ENCODE measurements around the gene DAZAP1.

Gene DAZAP1

GRCh38 chr19:1433119-1434039 lies 26.0 kb downstream of the DAZAP1 start:
- TF ChIP-seq CTCF (conservative IDR thresholded peaks at IDR 0.05; ENCODE audit: low read length) = no peak
- TF ChIP-seq EZH2phosphoT487 (IDR thresholded peaks at IDR 0.05; ENCODE audit: borderline replicate concordance) = no peak
- no peaks in the 10 kb centered on the region for H3K4me1 ChIP-seq (ENCODE audit: insufficient read depth, low read length, poor library complexity, severe bottlenecking)
- peaks cover 57% of the 10 kb centered on the region; the same call in 1 of the 2 replicates for H3K36me3 ChIP-seq (ENCODE audit: insufficient read depth, low read length)
- H3K27me3 ChIP-seq (ENCODE audit: insufficient read depth, low read length, poor library complexity, severe bottlenecking) = peaks cover 3% of the 10 kb centered on the region
- no peaks in the 10 kb centered on the region for H3K9me3 ChIP-seq (ENCODE audit: insufficient read depth, low read depth, low read length)
- H3K4me2 ChIP-seq (ENCODE audit: low read depth, low read length, poor library complexity, severe bottlenecking) = no peak overlapping the region
- no peak overlapping the region for H3K4me3 ChIP-seq (ENCODE audit: low read length, poor library complexity, severe bottlenecking)
- no peaks in the 10 kb centered on the region for H3K9me2 ChIP-seq (replicated peaks; ENCODE audit: low read depth, low read length)
- H2AFZ ChIP-seq (ENCODE audit: low read length) = no peak overlapping the region
- H3K79me2 ChIP-seq (ENCODE audit: insufficient read depth, low read length) = peaks cover 5% of the 10 kb centered on the region
- peaks cover 6% of the 10 kb centered on the region for H4K20me1 ChIP-seq (ENCODE audit: insufficient read depth, low read length, poor library complexity, severe bottlenecking)
- H3F3A ChIP-seq (ENCODE audit: low read depth) = no peaks in the 10 kb centered on the region
- H3K9ac ChIP-seq (ENCODE audit: low read depth, low read length, poor library complexity, severe bottlenecking) = no peak overlapping the region

GRCh38 chr19:1434040-1434366 lies 26.6 kb downstream of the DAZAP1 start:
- peaks cover 12% of the 10 kb centered on the region for H4K20me1 ChIP-seq (ENCODE audit: insufficient read depth, low read length, poor library complexity, severe bottlenecking)
- H3K9me3 ChIP-seq (ENCODE audit: insufficient read depth, low read depth, low read length) = no peaks in the 10 kb centered on the region
- H3F3A ChIP-seq (ENCODE audit: low read depth) = no peaks in the 10 kb centered on the region
- H3K36me3 ChIP-seq (ENCODE audit: insufficient read depth, low read length) = peaks cover 51% of the 10 kb centered on the region; the same call in 1 of the 2 replicates
- H3K4me2 ChIP-seq (ENCODE audit: low read depth, low read length, poor library complexity, severe bottlenecking) = no peak overlapping the region
- TF ChIP-seq CTCF (conservative IDR thresholded peaks at IDR 0.05; ENCODE audit: low read length) (no peak), EZH2phosphoT487 (IDR thresholded peaks at IDR 0.05; ENCODE audit: borderline replicate concordance) (no peak)
- no peak overlapping the region for H3K9ac ChIP-seq (ENCODE audit: low read depth, low read length, poor library complexity, severe bottlenecking)
- no peak overlapping the region for H2AFZ ChIP-seq (ENCODE audit: low read length)
- peaks cover 12% of the 10 kb centered on the region for H3K79me2 ChIP-seq (ENCODE audit: insufficient read depth, low read length)
- H3K27me3 ChIP-seq (ENCODE audit: insufficient read depth, low read length, poor library complexity, severe bottlenecking) = peaks cover 9% of the 10 kb centered on the region
- peaks cover 2% of the 10 kb centered on the region for H3K4me1 ChIP-seq (ENCODE audit: insufficient read depth, low read length, poor library complexity, severe bottlenecking)
- no peaks in the 10 kb centered on the region for H3K9me2 ChIP-seq (replicated peaks; ENCODE audit: low read depth, low read length)
- H3K4me3 ChIP-seq (ENCODE audit: low read length, poor library complexity, severe bottlenecking) = no peak overlapping the region

- TF ChIP-seq CTCF (conservative IDR thresholded peaks at IDR 0.05; ENCODE audit: low read length) (no peak), EZH2phosphoT487 (IDR thresholded peaks at IDR 0.05; ENCODE audit: borderline replicate concordance) (no peak)
Measured at GRCh38 chr19:1434577-1435060, 27.2 kb downstream of the DAZAP1 start.

More at GRCh38 chr19:1434577-1435060, 27.2 kb downstream of the DAZAP1 start:
- Histone ChIP-seq H2AFZ (ENCODE audit: low read length) (no peak overlapping the region), H3K27me3 (ENCODE audit: insufficient read depth, low read length, poor library complexity, severe bottlenecking) (peaks cover 9% of the 10 kb centered on the region), H3K4me3 (ENCODE audit: low read length, poor library complexity, severe bottlenecking) (no peak overlapping the region), H3K79me2 (ENCODE audit: insufficient read depth, low read length) (peaks cover 18% of the 10 kb centered on the region), H3K4me1 (ENCODE audit: insufficient read depth, low read length, poor library complexity, severe bottlenecking) (peaks cover 5% of the 10 kb centered on the region), H3K4me2 (ENCODE audit: low read depth, low read length, poor library complexity, severe bottlenecking) (no peak overlapping the region), H3K36me3 (ENCODE audit: insufficient read depth, low read length) (peaks cover 45% of the 10 kb centered on the region; the same call in 1 of the 2 replicates), H3K9me3 (ENCODE audit: insufficient read depth, low read depth, low read length) (no peaks in the 10 kb centered on the region), H3K9me2 (replicated peaks; ENCODE audit: low read depth, low read length) (no peaks in the 10 kb centered on the region), H3K9ac (ENCODE audit: low read depth, low read length, poor library complexity, severe bottlenecking) (no peak overlapping the region), H3F3A (ENCODE audit: low read depth) (no peaks in the 10 kb centered on the region), H4K20me1 (ENCODE audit: insufficient read depth, low read length, poor library complexity, severe bottlenecking) (peaks cover 18% of the 10 kb centered on the region)

All from Loucy (cell line).